Stimulated activated CD4-positive, alpha-beta T cell treated with anti-CD3 and anti-CD28 coated beads, TNF-alpha, amount 100 ng/mL, for 24 hours (primary cell): ENCODE data around the gene ARHGAP18.

ENCODE experiments used
- DNase-seq, 3 experiments: peaks; one replicate each; pipeline ENCODE4 v3.0.0-alpha.2; 2020; ENCODE audit warnings: low read depth in 3 of 3

ARHGAP18 gene

GRCh38 chr6:129691709-129692108 lies 18.3 kb downstream of the ARHGAP18 start:
- no peak for DNase-seq

GRCh38 chr6:129691043-129691640 lies 18.8 kb downstream of the ARHGAP18 start:
- DNase-seq, result no peak

GRCh38 chr6:129686941-129687627 lies 22.9 kb downstream of the ARHGAP18 start:
- DNase-seq, result peak in 1 of 3 experiments; percentile 38

GRCh38 chr6:129685662-129686031 lies 24.3 kb downstream of the ARHGAP18 start:
- DNase-seq, result no peak

- no peak for DNase-seq
Observed at GRCh38 chr6:129684903-129685661, 24.9 kb downstream of the ARHGAP18 start.

- no peak for DNase-seq
Observed at GRCh38 chr6:129684323-129684884, 25.6 kb downstream of the ARHGAP18 start.

- DNase-seq, result peak in 2 of 3 experiments; percentile 44 to 57
Observed at GRCh38 chr6:129683601-129684322, 26.2 kb downstream of the ARHGAP18 start.

- DNase-seq, result no peak
Observed at GRCh38 chr6:129681913-129682205, 28.1 kb downstream of the ARHGAP18 start.

- DNase-seq, result no peak
Observed at GRCh38 chr6:129680633-129681032, 29.3 kb downstream of the ARHGAP18 start.

- no peak for DNase-seq
Observed at GRCh38 chr6:129679758-129680157, 30.2 kb downstream of the ARHGAP18 start.

- no peak for DNase-seq
Observed at GRCh38 chr6:129679275-129679674, 30.7 kb downstream of the ARHGAP18 start.

- DNase-seq, result no peak
Observed at GRCh38 chr6:129678463-129678862, 31.5 kb downstream of the ARHGAP18 start.

GRCh38 chr6:129677620-129678325 lies 32.2 kb downstream of the ARHGAP18 start:
- no peak for DNase-seq

GRCh38 chr6:129675669-129676472 lies 34.1 kb downstream of the ARHGAP18 start:
- DNase-seq, result no peak

- no peak for DNase-seq
Observed at GRCh38 chr6:129673748-129674147, 36.2 kb downstream of the ARHGAP18 start.

- no peak for DNase-seq
Observed at GRCh38 chr6:129672881-129673631, 36.9 kb downstream of the ARHGAP18 start.

GRCh38 chr6:129672341-129672682 lies 37.7 kb downstream of the ARHGAP18 start:
- DNase-seq, result no peak

GRCh38 chr6:129671442-129672340 lies 38.3 kb downstream of the ARHGAP18 start:
- peak in 2 of 3 experiments; percentile 55 to 67 for DNase-seq

- DNase-seq, result no peak
Observed at GRCh38 chr6:129670634-129671033, 39.3 kb downstream of the ARHGAP18 start.
